ENCODE results near the gene GPATCH3. TPM values are rescaled to one million over a fixed set of nuclear protein-coding genes. Genes with fewer than 3 reads are reported as not detected.

Gene GPATCH3
- total and polyA plus RNA-seq, 2 of the 4 experiments (the other 2 are of a cell fraction): 5.2 to 8.0 TPM

DNA sequence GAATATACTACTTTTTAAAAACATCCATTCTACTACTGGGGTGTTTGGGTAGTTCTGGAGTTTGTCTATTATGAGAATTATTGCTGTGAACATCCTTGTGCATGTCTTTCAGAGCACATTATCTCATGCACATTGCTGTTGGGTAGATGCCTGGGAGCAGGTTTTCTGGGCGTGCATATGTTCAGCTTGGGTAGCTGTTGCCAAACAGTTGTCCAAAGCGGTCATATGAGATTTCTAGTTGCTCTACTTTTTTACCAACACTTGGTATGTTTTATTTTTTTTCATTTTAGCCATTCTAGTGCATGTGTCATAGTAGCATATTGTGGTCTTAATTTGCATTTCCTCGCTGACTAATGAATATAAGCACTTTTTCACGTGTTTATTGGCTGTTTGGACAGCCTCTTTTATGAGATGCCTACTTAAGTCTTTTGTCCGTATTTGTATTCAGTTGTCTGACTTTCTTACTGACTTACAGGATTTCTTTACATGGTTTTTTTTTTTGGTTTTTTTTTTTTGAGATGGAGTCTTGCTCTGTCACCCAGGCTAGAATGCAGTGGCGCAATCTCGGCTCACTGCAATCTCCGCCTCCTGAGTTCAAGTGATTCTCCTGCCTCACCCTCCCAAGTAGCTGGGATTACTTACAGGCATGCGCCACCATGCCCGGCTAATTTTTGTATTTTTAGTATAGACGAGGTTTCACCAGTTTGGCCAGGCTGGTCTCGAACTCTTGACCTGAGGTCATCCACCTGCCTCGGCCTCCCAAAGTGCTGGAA, 55.7 kb downstream of the GPATCH3 start:
- no peak for ATAC-seq (ENCODE audit: low read depth)

More for the DNA sequence above, 55.7 kb downstream of the GPATCH3 start:
- 71% methylated on average over 3 of the region's 13 CpGs; no CpG with 5 or more reads in 1 of the 2 experiments for WGBS, 2 experiments (ENCODE audit: extremely low coverage in 2 of 2, insufficient read length in 1 of 2)
- POLR2A ChIA-PET (ENCODE audit: unreplicated experiment): no interaction called here
- peaks cover 24% of the 10 kb centered on the region for H3K36me3 ChIP-seq (ENCODE audit: control insufficient read depth, insufficient read depth, low read length)
- H2BK5ac ChIP-seq (ENCODE audit: low read depth, low read length, poor library complexity, severe bottlenecking): no peak overlapping the region
- no peak overlapping the region for H3K56ac ChIP-seq (ENCODE audit: extremely low read depth, insufficient read depth, low read length)
- no peak overlapping the region for H3K4me3 ChIP-seq (ENCODE audit: insufficient read depth, low read depth, low read length)
- no peak overlapping the region for H2BK20ac ChIP-seq (ENCODE audit: low read depth, low read length)
- H3K9me3 ChIP-seq (ENCODE audit: control insufficient read depth, insufficient read depth, low read length): no peaks in the 10 kb centered on the region
- H4K8ac ChIP-seq (ENCODE audit: low read depth in 2 of 2, low read length in 2 of 2): no peak overlapping the region
- peaks cover 12 to 36% of the 10 kb centered on the region in 2 experiments; a peak in 3 of 4 replicates for H3K79me1 ChIP-seq (ENCODE audit: low read depth in 1 of 2, low read length in 2 of 2)
- no TSS peak for BruUV-seq (replicated peaks)
- CTCF ChIA-PET: no interaction called here
- peaks cover 10% of the 10 kb centered on the region for H3K4me1 ChIP-seq (ENCODE audit: control insufficient read depth, insufficient read depth, low read length)
- intact Hi-C loops (cut with micrococcal nuclease) (no loop called here), dilution Hi-C loops (cut with HindIII; ENCODE audit: low sequenced_read_pairs, unreplicated experiment) (no loop called here), in situ Hi-C loops (cut with MboI; ENCODE audit: low sequenced_read_pairs) (no loop called here)
- no peak overlapping the region for H2AFZ ChIP-seq (replicated peaks; ENCODE audit: low read length, poor library complexity)
- TF ChIP-seq FOS (IDR thresholded peaks at IDR 0.05; ENCODE audit: low read depth, low read length) (no peak), MAZ (IDR thresholded peaks at IDR 0.05; ENCODE audit: borderline replicate concordance, low read depth, low read length) (no peak), CHD1 (IDR thresholded peaks at IDR 0.05; ENCODE audit: low read depth, low read length) (no peak), POLR2A (IDR thresholded peaks at IDR 0.05; ENCODE audit: low read depth, low read length) (no peak), CEBPB (IDR thresholded peaks at IDR 0.05; ENCODE audit: low read depth, low read length) (peak; percentile 40; the same call in 1 of the 2 replicates)
- TF ChIP-seq, protein P1, sequence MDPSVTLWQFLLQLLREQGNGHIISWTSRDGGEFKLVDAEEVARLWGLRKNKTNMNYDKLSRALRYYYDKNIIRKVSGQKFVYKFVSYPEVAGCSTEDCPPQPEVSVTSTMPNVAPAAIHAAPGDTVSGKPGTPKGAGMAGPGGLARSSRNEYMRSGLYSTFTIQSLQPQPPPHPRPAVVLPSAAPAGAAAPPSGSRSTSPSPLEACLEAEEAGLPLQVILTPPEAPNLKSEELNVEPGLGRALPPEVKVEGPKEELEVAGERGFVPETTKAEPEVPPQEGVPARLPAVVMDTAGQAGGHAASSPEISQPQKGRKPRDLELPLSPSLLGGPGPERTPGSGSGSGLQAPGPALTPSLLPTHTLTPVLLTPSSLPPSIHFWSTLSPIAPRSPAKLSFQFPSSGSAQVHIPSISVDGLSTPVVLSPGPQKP (IDR thresholded peaks at IDR 0.05; ENCODE audit: borderline replicate concordance, low read depth, low read length): no peak
- TF ChIP-seq, protein P2, sequence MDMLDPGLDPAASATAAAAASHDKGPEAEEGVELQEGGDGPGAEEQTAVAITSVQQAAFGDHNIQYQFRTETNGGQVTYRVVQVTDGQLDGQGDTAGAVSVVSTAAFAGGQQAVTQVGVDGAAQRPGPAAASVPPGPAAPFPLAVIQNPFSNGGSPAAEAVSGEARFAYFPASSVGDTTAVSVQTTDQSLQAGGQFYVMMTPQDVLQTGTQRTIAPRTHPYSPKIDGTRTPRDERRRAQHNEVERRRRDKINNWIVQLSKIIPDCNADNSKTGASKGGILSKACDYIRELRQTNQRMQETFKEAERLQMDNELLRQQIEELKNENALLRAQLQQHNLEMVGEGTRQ (IDR thresholded peaks at IDR 0.05; ENCODE audit: low read depth, low read length): no peak
- H3K23ac ChIP-seq (ENCODE audit: low read depth, low read length): no peak overlapping the region
- no peak overlapping the region for H2BK15ac ChIP-seq (ENCODE audit: low read depth, low read length)
- no peak overlapping the region for H3K4ac ChIP-seq (ENCODE audit: low read depth, low read length)
- no peak for DNase-seq
- no peaks in the 10 kb centered on the region for H3K27me3 ChIP-seq (ENCODE audit: control insufficient read depth, insufficient read depth, low read length)
- 0 out of 2 replicates have a peak, but pooled peaks cover 3% of the 10 kb centered on the region for H4K20me1 ChIP-seq (ENCODE audit: insufficient read depth, low read length)
- no peak overlapping the region for H4K91ac ChIP-seq (ENCODE audit: insufficient read depth, low read depth, low read length)
- H3K9me1 ChIP-seq (ENCODE audit: insufficient read depth, low read length): peaks cover 8% of the 10 kb centered on the region; the same call in 1 of the 2 replicates
- H3K4me2 ChIP-seq (ENCODE audit: low read depth, low read length): no peak overlapping the region
- H2AK9ac ChIP-seq (replicated peaks; ENCODE audit: low read depth, low read length, poor library complexity): no peak overlapping the region
- no peak overlapping the region for H4K5ac ChIP-seq (ENCODE audit: low read depth, low read length)
- H3K18ac ChIP-seq (ENCODE audit: low read depth, low read length): no peak overlapping the region
- H2BK120ac ChIP-seq (ENCODE audit: low read depth, low read length): no peak overlapping the region
- H3K14ac ChIP-seq (replicated peaks; ENCODE audit: low read depth, low read length): no peak overlapping the region
- no peak overlapping the region for H3K9ac ChIP-seq (ENCODE audit: low read depth, low read length)
- no peak overlapping the region for H3K27ac ChIP-seq (ENCODE audit: insufficient read depth, low read length)
- H2AK5ac ChIP-seq (ENCODE audit: low read depth, low read length): no peak overlapping the region

Measured in IMR-90 (cell line).